Stomach (tissue), 4 donors: ENCODE data around the gene SGPP1.

Experiments used
- POLR2A ChIP-seq, 4 donors: fragments of 450-650 bp; IDR thresholded peaks; one replicate each; pipeline ENCODE4 v1.6.1; 2016; ENCODE audit warnings: antibody characterized with exemption in 4 of 4, control low read depth in 2 of 4, mild to moderate bottlenecking in 1 of 4, moderate library complexity in 1 of 4
- POLR2AphosphoS5 ChIP-seq, 3 donors: sonication (generic); formaldehyde crosslinking; IDR thresholded peaks; one replicate each; pipeline ENCODE4 v1.6.1; 2016; ENCODE audit warnings: antibody characterized with exemption in 3 of 3
- TF ChIP-seq, protein P1 (sequence below), 7 experiments: fragments of 450-650 bp in 4 of 7; fragments of 200-600 bp in 3 of 7; sonication (generic) in 3 of 7; IDR thresholded peaks; one replicate each; pipeline ENCODE4 v1.5.1; 2016 to 2019; ENCODE audit warnings: antibody characterized with exemption in 7 of 7, control low read depth in 2 of 7, mild to moderate bottlenecking in 1 of 7

GRCh38 chr14:63764620-63765139 is 36.8 kb upstream of the SGPP1 start:
- TF ChIP-seq POLR2A (IDR thresholded peaks at IDR 0.05), result no peak
- TF ChIP-seq POLR2AphosphoS5 (IDR thresholded peaks at IDR 0.05), result no peak
- TF ChIP-seq, protein P1, sequence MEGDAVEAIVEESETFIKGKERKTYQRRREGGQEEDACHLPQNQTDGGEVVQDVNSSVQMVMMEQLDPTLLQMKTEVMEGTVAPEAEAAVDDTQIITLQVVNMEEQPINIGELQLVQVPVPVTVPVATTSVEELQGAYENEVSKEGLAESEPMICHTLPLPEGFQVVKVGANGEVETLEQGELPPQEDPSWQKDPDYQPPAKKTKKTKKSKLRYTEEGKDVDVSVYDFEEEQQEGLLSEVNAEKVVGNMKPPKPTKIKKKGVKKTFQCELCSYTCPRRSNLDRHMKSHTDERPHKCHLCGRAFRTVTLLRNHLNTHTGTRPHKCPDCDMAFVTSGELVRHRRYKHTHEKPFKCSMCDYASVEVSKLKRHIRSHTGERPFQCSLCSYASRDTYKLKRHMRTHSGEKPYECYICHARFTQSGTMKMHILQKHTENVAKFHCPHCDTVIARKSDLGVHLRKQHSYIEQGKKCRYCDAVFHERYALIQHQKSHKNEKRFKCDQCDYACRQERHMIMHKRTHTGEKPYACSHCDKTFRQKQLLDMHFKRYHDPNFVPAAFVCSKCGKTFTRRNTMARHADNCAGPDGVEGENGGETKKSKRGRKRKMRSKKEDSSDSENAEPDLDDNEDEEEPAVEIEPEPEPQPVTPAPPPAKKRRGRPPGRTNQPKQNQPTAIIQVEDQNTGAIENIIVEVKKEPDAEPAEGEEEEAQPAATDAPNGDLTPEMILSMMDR (IDR thresholded peaks at IDR 0.05), result no peak
